Right kidney (tissue), 9 donors: Measurements from ENCODE around the gene ZNF831.

Experiments
- DNase-seq: peaks from one replicate; pipeline ENCODE4 v3.0.0-alpha.2; 2016
- long read RNA-seq, 8 donors: transcript quantifications; one replicate each; lab custom pipeline, GENCODE V29; 2026

The ZNF831 gene
- long read RNA-seq, donor 1: 0 reads
- long read RNA-seq, donor 2: 0 reads
- long read RNA-seq, donor 3: 0 reads
- long read RNA-seq, donor 4: 0 reads
- long read RNA-seq, donor 5: 0 reads
- long read RNA-seq, donor 6: 0 reads
- long read RNA-seq, donor 7: 0 reads
- long read RNA-seq, donor 8: 0 reads

DNA sequence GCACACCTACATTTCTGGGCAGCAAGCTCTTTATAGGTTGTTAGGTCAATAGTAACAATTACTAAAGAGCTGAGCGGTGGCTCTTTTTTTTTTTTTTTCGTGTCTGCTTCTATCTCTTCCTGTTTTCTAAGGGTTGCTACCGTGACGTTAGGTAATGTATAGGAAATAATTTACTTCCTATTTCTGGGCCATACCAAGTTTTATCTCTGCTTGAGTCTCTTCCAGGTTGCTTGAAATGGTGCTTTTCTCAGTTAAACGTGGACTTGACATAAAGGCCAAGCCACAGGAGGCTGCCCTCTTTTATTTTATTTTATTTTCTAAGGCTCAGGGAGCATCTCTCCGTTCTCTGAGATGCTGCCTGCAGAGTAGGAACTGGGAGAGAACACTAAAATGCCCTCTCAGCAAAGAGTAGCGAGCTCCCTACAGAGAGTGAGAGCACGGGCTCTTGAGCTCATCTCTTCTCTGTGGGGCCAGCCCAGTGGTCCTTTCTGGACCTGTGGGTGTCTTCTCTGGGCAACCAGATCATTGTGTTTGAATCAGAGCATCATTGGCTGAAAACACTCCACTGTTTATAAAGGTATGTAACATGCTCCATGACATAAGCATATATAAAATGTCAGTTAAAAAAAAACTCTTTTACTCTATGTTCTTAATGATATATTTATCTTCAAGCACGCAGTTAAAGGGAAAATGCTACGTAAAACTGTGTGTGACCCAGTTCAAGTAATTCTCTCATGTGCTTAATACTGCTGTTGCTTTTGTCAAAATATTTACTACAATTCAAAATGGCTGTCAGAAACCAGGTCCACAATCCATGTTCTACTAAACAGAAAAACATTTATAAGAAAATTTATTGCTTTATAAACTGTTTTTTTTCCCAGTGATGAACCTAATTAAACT lies at the start of gene ZNF831:
TSS of gene ZNF831 (plus strand) at position 191 of the 900 bp plus-strand sequence. CDS start 27,199 bp downstream, outside the sequence.
- no peak for DNase-seq

DNA sequence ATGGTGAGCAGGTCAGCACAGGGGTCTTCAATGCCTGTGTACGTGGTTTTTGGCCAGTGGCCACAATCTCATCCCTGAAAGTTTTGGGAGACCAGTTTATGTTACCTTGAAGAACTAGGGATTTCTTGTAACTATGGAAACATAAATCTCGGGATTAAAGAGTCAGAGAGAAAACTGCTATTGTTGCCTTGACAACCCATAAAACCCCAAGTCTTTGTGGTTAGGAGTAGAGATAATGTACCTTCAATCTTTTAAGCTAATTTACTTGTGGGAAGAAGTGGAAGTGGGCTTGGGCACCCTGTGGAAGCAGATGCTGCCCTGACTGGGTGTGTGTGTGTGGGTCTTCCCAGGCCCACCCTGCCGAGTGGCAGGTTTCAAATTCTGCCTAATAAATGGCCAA lies 46.1 kb upstream of the ZNF831 start:
- DNase-seq: no peak

DNA sequence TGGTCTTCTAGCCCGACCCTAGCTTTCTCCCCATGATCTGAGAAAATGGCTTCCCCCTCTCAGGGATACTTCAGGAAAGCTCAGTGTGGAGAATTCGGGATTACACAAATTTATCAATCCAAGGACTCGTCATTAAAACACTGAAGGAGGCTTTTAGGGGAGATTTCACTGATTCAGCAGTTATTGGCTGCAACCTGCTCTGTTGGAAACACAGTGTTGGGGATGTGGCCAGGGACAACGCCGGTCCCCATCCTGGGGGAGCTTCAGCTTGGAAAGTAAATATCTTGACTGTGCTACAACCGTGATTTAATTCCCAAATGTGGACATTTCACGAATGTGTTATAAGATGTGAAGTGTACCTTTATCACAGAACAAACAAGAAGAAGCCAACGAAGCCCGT lies 44.8 kb upstream of the ZNF831 start:
- no peak for DNase-seq

DNA sequence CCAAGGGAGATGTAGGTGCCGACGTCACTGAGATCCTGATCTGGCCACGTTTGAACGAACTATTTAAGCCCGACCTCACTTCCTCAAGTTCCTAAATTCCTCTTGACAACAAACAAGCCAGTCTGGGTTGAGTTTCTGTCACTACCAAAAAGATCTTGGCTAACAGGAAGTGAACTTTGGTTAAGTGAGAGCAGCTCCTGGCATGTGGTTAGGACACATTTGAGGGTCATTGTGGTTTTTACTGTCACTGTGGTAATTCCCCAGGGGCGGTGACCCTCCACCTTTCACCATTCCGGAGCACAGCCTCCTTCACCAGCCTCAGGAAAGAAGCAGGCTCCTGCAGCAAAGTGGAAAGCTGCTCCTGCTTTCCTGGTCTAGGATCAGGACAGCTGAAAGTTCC lies 43.1 kb upstream of the ZNF831 start:
- no peak for DNase-seq

DNA sequence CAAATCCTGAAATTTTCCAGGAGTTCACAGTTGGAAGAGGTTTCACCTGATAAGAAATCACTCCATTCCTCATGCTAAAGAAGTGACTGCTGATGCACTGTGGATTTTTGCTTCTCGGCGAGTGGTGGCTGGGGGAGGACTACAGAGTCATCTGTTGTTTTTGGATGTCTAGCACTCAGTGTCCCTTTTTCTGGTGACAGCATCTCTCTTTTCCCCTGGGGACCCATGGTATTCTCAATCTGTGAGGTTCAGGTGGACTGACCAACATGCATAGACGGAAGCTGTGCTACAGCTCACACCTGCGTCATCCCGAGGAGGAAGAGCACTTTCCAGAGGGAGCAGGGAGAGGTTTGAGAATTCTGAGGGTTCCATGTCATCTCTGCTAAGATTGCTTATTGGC lies 42.7 kb upstream of the ZNF831 start:
- no peak for DNase-seq

DNA sequence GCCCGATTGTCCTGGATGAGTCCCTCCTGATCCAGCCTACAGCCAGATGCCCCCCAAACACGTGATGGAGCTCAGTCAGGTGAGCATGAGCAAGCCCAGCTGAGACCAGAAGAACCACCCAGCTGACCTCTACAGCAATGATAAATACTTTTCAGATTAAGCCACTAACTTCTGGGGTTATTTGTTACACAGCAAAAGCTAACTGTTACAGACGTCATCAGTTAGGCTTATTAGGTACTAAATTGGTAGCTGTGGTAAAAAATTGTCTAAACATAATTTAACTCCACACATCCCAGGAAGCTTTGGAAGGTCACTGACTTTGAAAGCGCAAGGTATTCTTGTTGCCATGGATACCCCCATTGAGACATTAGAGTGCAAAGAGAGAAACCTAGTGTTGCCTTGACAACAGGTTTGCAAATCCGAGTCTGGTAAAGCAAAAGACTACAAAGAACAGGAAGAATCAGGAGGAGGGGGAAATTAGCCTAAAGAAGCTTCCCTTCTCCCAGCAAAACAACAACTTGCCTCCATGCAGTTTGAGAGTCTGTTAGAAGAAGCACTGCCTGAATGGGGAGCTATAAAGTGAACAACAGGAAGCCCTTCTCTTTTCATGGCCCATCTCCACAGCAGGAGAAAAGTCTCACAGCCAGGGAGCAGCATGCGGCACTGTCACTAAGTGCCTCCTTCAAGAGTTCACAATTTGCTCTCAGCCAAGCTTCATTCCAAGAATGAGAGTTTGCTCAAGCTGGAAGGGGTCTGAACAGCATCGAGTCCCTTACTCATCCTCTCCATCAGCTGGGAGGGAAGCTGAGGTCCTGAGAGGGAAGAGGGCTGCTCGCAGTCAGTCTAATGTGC lies 41.7 kb upstream of the ZNF831 start:
- no peak for DNase-seq

DNA sequence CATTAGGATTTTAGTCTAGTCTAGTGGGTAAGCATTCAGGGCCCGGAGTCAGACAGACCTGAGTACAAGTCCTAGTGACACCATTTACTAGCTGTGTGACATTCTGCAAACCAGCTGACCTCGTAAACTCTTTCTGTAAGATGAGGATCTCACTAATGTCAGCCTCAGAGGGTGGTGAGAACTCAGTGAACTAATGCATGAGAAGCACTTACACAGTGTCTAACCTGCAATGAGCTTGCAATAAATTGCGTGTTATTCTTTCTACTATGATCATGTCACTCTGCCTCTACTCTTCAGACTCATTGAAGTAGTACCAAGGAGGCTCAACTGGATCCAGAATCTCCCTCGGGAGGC lies 41.1 kb upstream of the ZNF831 start:
- DNase-seq: no peak

DNA sequence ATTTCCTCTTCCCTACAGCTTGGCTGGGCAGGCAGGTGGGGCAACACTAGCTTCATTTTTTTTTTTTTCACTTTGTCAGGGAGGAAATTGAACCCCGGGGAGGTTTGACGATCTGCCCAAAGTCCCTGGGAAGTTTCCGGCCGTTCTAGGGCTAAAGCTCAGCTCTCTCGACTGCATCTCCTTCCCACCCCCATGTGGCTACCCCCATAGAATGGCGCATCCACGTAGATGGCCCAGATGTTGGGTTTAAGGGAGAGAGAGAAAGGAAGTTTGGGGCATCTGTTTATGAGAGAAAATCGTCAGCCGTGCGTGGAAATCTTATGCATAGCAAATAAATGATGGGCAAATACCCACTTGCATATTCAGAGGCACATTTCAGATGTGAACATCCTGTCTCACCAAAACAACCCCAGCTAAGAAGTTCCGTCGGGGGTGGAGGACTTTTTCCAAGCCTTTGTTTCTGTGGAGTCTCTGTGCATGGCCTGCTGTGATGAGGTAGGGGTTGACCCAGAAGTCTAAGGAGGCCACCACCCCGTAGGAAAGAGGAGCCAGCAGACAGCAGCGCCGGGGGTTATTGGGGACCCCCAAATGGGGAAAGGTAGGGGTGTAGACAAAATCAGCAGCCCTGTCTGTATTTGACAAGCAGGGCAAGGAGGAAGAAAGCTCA lies 40.5 kb upstream of the ZNF831 start:
- DNase-seq: no peak

DNA sequence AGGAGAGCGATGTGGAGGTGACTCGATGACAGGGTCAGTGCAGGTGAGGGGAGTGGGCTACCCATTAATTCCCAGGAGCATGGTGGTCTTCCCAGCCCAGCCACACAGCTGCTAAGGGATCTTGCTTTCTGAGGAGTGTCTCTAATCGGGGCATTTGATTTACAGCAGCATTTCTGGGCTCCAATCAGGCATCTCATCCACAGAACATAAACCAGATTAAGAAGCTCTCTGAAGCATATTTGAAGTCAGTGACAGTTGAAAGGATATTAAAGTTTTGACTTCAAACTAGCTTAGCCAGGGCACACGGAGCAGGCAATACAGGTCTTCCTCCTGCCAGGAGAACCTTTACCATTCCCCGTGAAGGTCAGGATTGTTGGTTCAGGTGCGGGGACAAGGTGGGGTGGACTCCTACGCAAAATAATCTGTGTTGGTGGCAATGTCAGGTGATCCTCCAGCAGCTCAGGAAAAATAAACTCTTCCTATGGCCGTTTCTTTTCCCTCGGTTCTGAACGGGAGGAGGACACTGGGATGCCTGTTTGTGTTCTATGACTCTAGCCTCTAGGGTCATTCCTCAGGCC lies 39.9 kb upstream of the ZNF831 start:
- DNase-seq: no peak

DNA sequence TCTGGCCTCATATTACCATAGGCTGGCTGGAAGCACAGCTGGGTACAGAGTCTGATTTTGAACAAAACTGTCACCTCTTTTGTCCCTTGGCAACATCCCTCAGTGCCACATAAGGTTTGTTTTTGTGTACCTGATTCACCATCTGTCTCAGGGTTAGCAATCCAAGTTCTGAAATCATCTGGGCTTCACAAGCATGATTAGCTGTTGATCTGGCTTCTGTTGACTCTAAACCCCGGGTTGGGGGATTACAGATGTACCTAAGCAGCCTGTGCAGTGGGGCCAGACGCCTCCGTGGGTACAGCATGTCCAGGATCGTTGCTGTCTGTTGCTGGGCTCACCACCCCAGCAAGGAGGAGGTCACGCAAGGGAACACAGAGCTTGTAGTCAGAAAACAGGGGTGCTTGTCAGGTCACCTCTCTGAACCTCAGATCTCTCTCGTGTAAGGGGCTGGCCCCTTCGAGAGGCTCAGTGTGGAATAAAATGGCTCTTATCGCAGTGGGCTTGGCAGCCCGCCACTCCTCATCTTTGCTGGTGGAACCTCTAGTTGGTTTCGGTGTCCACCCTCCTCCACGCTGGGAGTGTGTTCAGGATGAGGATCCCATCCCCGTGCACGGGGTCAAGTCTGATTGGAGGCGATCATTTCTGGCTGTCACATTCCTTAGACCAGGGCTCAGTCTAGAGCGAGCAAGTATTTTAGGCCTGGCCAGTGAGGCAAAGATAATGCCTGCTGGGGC lies 39.2 kb upstream of the ZNF831 start:
- DNase-seq: peak; percentile 31

DNA sequence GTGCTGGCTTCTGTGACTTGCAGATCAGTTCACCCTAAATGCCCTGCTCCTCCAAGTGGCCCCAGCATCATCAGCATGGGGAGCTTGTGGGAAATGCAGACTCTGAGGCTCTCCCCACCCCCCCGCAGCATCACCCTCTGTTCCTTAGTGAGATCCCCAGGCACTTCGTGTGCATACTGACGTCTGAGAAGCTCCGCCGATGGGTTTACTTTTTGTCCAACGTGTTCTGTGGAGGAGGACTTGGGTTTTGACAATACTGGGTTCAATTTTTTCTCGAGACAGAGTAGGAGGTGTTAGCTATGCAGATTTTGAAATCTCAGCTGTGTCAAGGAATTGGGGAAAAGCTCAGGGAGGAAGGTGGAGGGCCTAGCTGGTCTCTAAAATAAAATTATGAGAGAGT lies 38.3 kb upstream of the ZNF831 start:
- DNase-seq: peak; percentile 22

DNA sequence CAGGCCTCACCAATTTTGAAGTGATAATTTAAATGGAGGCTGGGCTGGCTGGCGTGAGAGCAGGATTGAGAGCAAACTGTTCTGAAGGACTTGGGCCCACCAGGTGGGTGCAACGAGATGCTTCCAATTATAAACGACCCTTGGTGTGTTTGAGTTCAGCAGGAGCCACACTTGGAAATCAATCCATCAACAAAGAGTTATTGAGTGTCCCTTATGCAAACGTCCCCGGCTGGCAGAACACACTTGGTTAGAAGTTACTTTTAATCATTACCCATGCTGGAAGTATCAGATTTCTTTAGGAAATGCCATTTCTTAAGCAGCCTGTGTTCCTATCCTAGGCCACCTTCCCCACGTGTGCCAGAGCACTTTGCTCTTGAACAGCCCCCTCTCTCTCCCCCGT lies 37.8 kb upstream of the ZNF831 start:
- no peak for DNase-seq

DNA sequence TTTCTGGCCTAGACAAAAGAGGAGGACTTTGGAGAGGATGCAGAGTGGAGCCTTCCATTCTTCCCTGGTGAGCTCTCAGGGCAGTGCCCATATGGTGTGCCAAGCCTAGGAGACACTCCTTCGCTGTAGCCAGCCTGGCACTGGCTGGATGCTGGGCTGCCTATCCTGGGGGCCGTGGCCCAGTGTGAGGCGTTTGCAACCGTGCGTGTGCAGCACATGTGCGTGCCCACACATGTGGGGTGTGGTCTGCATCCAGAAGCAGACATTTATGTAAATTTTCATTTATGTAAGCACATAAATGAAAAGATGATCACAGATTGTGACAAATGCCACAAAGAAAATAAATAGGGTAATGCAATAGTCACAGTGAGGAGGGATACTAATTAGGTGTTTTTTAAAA lies 35.8 kb upstream of the ZNF831 start:
- DNase-seq: no peak

DNA sequence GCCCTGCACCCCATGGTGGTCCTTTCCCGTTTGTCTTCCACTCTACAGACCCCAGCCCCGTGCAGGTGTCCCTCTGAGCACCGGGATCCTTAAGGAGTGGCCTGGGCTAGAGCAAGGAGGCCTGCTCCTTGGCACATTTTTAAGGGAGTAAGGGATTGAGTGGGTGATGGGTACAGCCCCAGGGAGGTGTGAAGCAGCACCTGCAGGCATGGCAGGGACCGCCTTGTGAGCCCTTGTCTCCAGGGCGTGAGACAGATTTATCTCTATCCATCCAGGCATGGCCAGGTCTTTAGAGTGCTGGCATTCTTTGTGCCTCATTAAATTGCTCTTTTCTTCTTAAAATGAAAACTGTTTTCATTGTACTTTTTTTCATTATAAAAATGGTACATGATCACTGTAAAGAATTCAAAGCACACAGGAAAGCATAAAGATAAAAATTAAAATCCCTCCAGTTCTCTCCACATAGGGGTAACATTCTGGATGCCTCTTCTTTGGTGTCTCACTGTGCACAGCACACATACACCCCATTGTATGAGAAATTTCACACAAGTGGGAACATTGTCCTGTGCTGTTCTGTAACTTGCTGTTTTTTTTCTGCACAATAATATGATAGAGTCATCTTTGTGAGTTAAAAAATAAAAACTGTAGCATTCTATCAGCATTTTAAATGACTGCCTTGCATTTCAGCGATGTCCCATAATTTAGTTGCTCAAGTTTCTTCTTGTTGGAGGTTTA lies 31.9 kb upstream of the ZNF831 start:
- no peak for DNase-seq

DNA sequence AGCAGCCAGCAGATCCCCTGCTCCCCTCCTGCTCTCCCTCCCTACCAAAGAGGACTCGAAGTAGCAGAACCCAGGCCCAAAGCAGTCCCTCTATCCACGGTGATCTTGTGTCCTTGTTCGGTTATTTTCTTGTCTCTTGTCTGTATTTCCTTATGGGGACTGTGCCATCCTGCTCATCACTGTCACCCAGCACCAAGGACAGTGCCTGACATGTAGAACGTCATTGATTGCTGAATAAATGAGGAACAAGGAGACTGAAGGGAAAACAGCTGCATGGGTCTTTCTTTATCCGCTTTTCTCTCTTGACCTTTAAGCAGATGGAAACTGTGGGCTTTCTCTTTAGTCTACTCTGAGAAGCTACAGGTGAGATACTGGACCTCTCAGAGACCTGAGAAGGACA lies 29.4 kb upstream of the ZNF831 start:
- DNase-seq: no peak

DNA sequence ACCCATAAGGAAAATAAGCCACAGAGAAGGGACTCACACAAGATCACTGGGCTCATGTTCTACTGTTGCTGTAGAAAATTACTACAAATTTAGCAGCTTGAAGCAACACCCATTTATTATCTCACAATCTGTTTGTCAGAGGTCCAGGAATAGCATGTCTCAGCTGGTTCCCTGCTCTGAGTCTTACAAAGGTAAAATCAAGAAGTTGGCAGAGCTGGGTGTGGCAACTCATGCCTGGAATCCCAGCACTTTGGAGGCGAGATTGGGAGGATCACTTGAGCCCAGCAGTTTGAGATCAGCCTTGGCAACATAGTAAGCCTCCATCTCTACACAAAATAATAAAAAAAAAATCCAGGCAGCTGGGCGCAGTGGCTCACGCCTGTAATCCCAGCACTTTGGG lies 28.5 kb upstream of the ZNF831 start:
- no peak for DNase-seq

DNA sequence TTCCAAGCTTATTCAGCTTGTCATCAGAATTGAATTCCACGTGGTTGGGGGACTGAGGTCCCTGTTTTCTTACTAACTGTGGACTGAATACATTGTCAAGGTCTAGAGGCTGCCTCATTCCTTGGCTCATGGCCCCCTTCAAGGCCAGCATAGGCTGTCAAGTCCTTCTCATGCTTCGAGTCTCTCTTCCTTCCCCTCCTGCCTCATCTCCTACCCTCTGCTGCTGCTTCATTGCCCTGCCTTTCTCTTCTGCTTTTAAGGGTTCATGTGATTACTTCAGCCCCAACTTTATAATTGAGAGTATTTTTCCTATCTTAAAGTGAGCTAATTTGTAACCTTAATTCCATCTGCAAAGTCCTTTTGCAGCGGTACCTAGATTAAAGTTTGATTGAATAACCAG lies 27.6 kb upstream of the ZNF831 start:
- no peak for DNase-seq

DNA sequence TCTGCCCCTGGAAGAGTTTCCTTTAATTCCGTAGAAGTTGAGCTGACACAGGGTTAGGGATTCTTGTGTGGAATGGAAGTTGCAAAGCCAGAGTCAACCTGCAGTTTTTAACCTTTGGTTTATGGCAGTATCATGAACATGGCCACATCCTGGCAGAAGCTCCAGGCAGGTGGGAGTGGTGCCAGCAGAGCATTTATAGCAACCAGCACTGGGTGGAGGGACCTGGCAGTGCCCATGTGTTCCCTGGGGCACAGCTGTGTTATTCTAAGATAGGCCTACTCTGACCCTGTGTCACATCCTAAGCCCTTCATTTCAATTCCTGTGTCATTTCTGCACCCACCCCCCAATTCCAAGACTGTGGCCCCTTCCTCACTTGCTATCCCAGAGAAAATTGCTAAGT lies 26.1 kb upstream of the ZNF831 start:
- DNase-seq: no peak

DNA sequence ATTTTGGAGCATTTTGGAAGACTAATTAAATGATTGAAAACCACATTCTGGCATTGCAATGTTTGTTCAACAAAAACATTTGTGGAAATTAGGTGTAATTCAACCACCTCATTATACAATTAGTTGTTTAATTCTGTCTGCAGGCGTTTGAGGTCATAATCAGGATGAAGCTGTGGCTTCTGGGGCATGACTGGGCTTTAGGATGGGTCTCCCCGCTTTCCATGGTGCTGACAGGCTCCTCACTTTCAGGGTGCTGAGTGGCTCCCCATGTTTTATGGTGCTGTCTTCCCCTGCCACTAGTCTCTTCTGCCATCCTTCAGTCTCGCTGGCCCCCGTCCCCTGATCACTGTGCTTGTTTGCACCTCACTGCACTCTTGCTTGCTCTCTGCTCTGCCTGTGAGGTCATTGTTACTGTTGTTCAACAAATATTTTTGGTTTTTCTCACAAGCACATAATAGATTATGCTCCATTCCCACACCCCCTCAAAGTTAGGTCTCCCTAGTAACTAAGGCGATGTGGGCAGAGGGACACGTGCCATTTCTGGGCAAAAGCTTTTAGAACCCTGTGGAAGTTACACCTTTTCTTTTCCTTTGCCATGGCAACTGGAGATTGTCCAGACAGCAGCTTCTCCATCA lies 25.4 kb upstream of the ZNF831 start:
- DNase-seq: no peak

DNA sequence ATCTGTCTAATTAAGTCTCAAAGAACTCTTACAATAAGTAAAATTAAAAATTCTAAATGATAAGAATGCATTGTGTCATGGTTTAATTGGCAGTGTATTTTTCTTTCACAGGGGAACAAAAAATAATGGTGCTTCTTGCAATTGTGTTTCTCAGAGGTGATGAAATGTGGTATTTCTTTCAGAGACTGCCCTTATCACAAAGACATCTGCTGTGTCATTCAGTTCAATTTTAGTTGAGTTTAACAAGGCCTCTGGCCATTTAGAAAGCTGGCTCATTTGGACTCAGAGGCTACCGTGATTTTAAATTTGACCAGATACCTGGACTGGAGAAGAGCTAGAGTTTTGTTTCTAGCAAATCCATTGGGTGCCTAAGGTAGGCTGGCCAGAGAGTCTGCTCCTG lies 23.6 kb upstream of the ZNF831 start:
- DNase-seq: no peak
